ENCODE results near the gene EIF3I.

EIF3I gene

GRCh38 chr1:32266921-32267591 lies 44.8 kb downstream of the EIF3I start:
- peak; percentile 14 for DNase-seq

GRCh38 chr1:32269744-32270143 lies 47.5 kb downstream of the EIF3I start:
- DNase-seq: no peak

DNA sequence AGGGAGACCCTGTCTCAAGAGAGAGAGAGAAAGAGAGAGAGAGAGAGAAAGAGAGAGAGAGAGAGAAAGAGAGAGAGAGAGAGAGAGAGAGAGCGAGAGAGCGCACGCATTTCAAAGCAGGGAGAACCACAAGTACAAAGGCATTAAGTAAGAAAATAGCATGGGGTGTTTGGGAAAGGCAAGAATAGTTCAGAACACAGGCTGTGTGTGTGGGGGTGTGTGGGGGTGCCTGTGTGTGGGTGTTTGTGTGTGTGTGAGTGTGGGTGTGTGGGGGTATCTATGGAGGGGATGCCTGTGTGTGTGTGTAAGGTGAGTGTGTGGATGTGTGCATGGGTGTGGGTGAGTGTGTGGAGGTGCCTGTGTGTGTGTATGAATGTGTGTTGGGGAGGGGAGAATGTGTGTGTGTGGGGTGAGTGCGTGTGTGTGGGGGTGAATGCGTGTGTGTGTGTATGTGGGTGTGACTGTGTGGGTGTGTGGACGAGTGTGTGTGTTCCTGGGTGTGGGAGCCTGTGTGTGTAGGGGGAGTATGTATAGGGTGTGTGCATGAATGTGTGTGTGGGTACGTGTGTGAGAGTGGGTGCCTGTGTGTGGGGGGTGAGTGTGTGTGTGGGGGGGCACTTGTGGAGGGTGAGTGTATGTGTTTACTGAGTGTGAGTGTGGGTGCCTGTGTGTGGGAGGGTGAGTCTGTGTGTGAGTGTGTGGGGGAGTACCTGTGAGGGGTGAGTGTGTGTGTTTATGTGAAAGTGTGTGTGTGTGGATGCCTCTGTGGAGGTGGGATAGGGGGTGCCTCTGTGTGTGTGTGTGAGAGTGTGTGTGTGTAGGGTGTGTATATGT lies 50.6 kb downstream of the EIF3I start:
- DNase-seq: no peak

- peak; percentile 40 for DNase-seq
Observed at GRCh38 chr1:32273391-32274208, 51.4 kb downstream of the EIF3I start.

DNA sequence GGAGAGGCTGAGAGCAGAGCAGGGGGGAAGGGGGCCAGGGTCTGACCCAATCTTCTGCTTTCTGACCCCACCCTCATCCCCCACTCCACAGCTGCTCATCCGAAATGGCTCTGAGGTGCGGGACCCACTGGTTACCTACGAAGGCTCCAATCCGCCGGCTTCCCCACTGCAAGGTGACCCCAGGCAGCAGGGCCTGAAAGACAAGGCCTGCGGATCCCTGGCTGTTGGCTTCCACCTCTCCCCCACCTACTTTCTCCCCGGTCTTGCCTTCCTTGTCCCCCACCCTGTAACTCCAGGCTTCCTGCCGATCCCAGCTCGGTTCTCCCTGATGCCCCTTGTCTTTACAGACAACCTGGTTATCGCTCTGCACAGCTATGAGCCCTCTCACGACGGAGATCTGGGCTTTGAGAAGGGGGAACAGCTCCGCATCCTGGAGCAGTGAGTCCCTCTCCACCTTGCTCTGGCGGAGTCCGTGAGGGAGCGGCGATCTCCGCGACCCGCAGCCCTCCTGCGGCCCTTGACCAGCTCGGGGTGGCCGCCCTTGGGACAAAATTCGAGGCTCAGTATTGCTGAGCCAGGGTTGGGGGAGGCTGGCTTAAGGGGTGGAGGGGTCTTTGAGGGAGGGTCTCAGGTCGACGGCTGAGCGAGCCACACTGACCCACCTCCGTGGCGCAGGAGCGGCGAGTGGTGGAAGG lies 52.6 kb downstream of the EIF3I start:
- DNase-seq: no peak

DNA sequence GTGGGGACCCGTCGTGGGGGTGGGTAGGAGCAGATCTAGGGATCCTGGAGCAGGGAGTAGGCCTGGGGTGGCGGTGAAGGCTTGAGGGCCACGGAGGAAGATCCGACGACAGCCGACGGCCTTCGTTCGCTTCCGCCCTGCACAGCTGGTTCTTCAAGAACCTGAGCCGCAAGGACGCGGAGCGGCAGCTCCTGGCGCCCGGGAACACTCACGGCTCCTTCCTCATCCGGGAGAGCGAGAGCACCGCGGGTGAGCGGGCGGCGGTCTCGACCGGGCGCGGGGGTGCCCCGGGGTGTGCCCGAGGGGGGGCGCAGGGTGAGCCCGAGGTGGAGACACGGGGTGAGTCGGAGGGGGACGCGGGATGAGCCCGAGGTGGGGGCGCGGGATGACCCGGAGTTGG lies 53.2 kb downstream of the EIF3I start:
- DNase-seq: no peak

GRCh38 chr1:32276032-32276782 lies 54.0 kb downstream of the EIF3I start:
- no peak for DNase-seq
